ENCODE results near the gene FAF2.

The FAF2 gene

GRCh38 chr5:176507911-176508310 lies 59.7 kb downstream of the FAF2 start:
- no peak for DNase-seq (ENCODE audit: low spot score)

- no peak for DNase-seq (ENCODE audit: low spot score)
These were observed 60.4 kb downstream of the FAF2 start for GRCh38 chr5:176508603-176509002.

GRCh38 chr5:176513788-176514187 lies 65.6 kb downstream of the FAF2 start:
- DNase-seq (ENCODE audit: low spot score), result no peak

GRCh38 chr5:176514244-176514950 lies 66.2 kb downstream of the FAF2 start:
- no peak for DNase-seq (ENCODE audit: low spot score)

GRCh38 chr5:176515396-176515795 lies 67.2 kb downstream of the FAF2 start:
- DNase-seq (ENCODE audit: low spot score), result no peak

- DNase-seq (ENCODE audit: low spot score), result no peak
These were observed 69.0 kb downstream of the FAF2 start for GRCh38 chr5:176517053-176517661.

GRCh38 chr5:176519810-176520720 lies 71.9 kb downstream of the FAF2 start:
- no peak for DNase-seq (ENCODE audit: low spot score)

- no peak for DNase-seq (ENCODE audit: low spot score)
These were observed 73.1 kb downstream of the FAF2 start for GRCh38 chr5:176521286-176521685.

GRCh38 chr5:176521699-176522263 lies 73.6 kb downstream of the FAF2 start:
- no peak for DNase-seq (ENCODE audit: low spot score)

GRCh38 chr5:176524138-176524537 lies 76.0 kb downstream of the FAF2 start:
- DNase-seq (ENCODE audit: low spot score), result no peak

- DNase-seq (ENCODE audit: low spot score), result no peak
These were observed 76.8 kb downstream of the FAF2 start for GRCh38 chr5:176524987-176525386.

GRCh38 chr5:176525677-176526076 lies 77.5 kb downstream of the FAF2 start:
- DNase-seq (ENCODE audit: low spot score), result no peak

GRCh38 chr5:176526462-176526861 lies 78.3 kb downstream of the FAF2 start:
- DNase-seq (ENCODE audit: low spot score), result no peak

- no peak for DNase-seq (ENCODE audit: low spot score)
These were observed 79.3 kb downstream of the FAF2 start for GRCh38 chr5:176527246-176528222.

GRCh38 chr5:176528301-176528700 lies 80.1 kb downstream of the FAF2 start:
- DNase-seq (ENCODE audit: low spot score), result no peak

- DNase-seq (ENCODE audit: low spot score), result no peak
These were observed 80.6 kb downstream of the FAF2 start for GRCh38 chr5:176528761-176529115.

GRCh38 chr5:176529116-176529740 lies 81.0 kb downstream of the FAF2 start:
- DNase-seq (ENCODE audit: low spot score), result no peak

GRCh38 chr5:176529741-176530141 lies 81.6 kb downstream of the FAF2 start:
- DNase-seq (ENCODE audit: low spot score), result peak; percentile 59

GRCh38 chr5:176530393-176530982 lies 82.3 kb downstream of the FAF2 start:
- no peak for DNase-seq (ENCODE audit: low spot score)
